Keratinocyte (primary cell): ENCODE results near the gene JDP2. TPM values are rescaled to one million over a fixed set of nuclear protein-coding genes. Genes with fewer than 3 reads are reported as not detected.

ENCODE experiments used
- DNase-seq: peaks from one replicate; pipeline ENCODE4 v3.0.0-alpha.2; 2011; ENCODE audit warnings: low read depth, missing footprints, low spot score
- FAIRE-seq: peaks from 2 replicates; lab custom pipeline; 2011; peaks lifted over from hg19 to GRCh38; lab: Jason Lieb, UNC
- H2AFZ ChIP-seq: 2 replicates; pipeline ENCODE4 v1.6.0; 2012; ENCODE audit warnings: low read length, control low read depth, inconsistent platforms; ENCODE audit not compliant: control insufficient read depth
- H3K27ac ChIP-seq: 2 replicates; pipeline ENCODE4 v1.5.1; 2011; ENCODE audit warnings: low read length; ENCODE audit not compliant: control insufficient read depth, insufficient read depth
- H3K27me3 ChIP-seq: 3 replicates; pipeline ENCODE4 v1.6.0; 2011; ENCODE audit warnings: low read length; ENCODE audit not compliant: control insufficient read depth, insufficient read depth; ENCODE audit errors: extremely low read depth
- H3K36me3 ChIP-seq, 2 experiments: 2 replicates in 1 of 2; 3 replicates in 1 of 2; pipeline ENCODE4 v1.5.1; 2011; ENCODE audit warnings: low read length in 2 of 2, mild to moderate bottlenecking in 1 of 2; ENCODE audit not compliant: control insufficient read depth in 2 of 2, insufficient read depth in 2 of 2; ENCODE audit errors: extremely low read depth in 1 of 2
- H3K4me1 ChIP-seq: 3 replicates; pipeline ENCODE4 v1.5.1; 2011; ENCODE audit warnings: low read length; ENCODE audit not compliant: control insufficient read depth, insufficient read depth; ENCODE audit errors: extremely low read depth
- H3K4me2 ChIP-seq: 3 replicates; pipeline ENCODE4 v1.6.0; 2011; ENCODE audit warnings: low read depth, low read length; ENCODE audit not compliant: control insufficient read depth, insufficient read depth; ENCODE audit errors: extremely low read depth
- H3K4me3 ChIP-seq, 3 experiments: fragments of 200-600 bp in 1 of 3; sonication (generic) in 1 of 3; 2 replicates in 2 of 3; 3 replicates in 1 of 3; pipeline ENCODE4 v1.5.1; 2011 to 2016; ENCODE audit warnings: low read length in 3 of 3, mild to moderate bottlenecking in 3 of 3, control low read depth in 2 of 3, inconsistent platforms in 1 of 3, low read depth in 1 of 3, mixed read lengths in 1 of 3, mixed run types in 1 of 3, moderate library complexity in 1 of 3; ENCODE audit not compliant: control insufficient read depth in 2 of 3, insufficient read depth in 2 of 3; ENCODE audit errors: extremely low read depth in 1 of 3
- H3K79me2 ChIP-seq: 2 replicates; pipeline ENCODE4 v1.6.0; 2012; ENCODE audit warnings: low read length; ENCODE audit not compliant: control insufficient read depth, insufficient read depth
- H3K9ac ChIP-seq: 3 replicates; pipeline ENCODE4 v1.6.0; 2011; ENCODE audit warnings: low read length; ENCODE audit not compliant: control insufficient read depth, insufficient read depth; ENCODE audit errors: extremely low read depth
- H3K9me1 ChIP-seq: 3 replicates; pipeline ENCODE4 v1.6.0; 2011; ENCODE audit warnings: low read length; ENCODE audit not compliant: control insufficient read depth, insufficient read depth; ENCODE audit errors: extremely low read depth
- H3K9me3 ChIP-seq: 2 replicates; pipeline ENCODE4 v1.5.1; 2012; ENCODE audit warnings: low read depth, low read length; ENCODE audit not compliant: control insufficient read depth
- H4K20me1 ChIP-seq: 3 replicates; pipeline ENCODE4 v1.6.0; 2011; ENCODE audit warnings: low read length; ENCODE audit not compliant: control insufficient read depth, insufficient read depth; ENCODE audit errors: extremely low read depth
- CTCF ChIP-seq, 3 experiments: IDR thresholded peaks in 1 of 3; conservative IDR thresholded peaks in 1 of 3; optimal IDR thresholded peaks in 1 of 3; 2 replicates in 2 of 3; 3 replicates in 1 of 3; pipeline versions ENCODE3 to v1.5.1; 2011; ENCODE audit warnings: low read length in 3 of 3, mild to moderate bottlenecking in 3 of 3, moderate library complexity in 2 of 3, control low read depth in 1 of 3, inconsistent platforms in 1 of 3; ENCODE audit not compliant: insufficient read depth in 2 of 3; ENCODE audit errors: extremely low read depth in 1 of 3
- EZH2 ChIP-seq: IDR thresholded peaks from one replicate; pipeline ENCODE4 v1.6.1; 2012; ENCODE audit warnings: inconsistent platforms, mild to moderate bottlenecking, low read length, moderate library complexity
- dilution Hi-C: fragments of 300-500 bp; cut with MboI; formaldehyde crosslinking; loops from one replicate; pipeline ENCODE4 v1.7.0; 2020; ENCODE audit warnings: low sequenced_read_pairs; ENCODE audit not compliant: extremely low pct_ligation_motif_present
- polyA plus RNA-seq, 5 experiments: library from polyadenylated mRNA; depleted of rRNA in 3 of 5; stranded (reverse) in 3 of 5; stranded (forward) in 1 of 5; unstranded in 1 of 5; fragments of >200 nt; gene quantifications; 1 replicate in 1 of 5; 2 replicates in 3 of 5; 3 replicates in 1 of 5; pipeline versions ENCODE4 v1.2.1 to v1.2.3, GENCODE V29; 2011 to 2012; ENCODE audit warnings: missing spikeins in 2 of 5, low read depth in 1 of 5, low replicate concordance in 1 of 5

JDP2 gene
- polyA plus RNA-seq, 1 donor (not counting 4 experiments of a cell fraction or from before 2014, with no cell fraction given), result 13.5 TPM

DNA sequence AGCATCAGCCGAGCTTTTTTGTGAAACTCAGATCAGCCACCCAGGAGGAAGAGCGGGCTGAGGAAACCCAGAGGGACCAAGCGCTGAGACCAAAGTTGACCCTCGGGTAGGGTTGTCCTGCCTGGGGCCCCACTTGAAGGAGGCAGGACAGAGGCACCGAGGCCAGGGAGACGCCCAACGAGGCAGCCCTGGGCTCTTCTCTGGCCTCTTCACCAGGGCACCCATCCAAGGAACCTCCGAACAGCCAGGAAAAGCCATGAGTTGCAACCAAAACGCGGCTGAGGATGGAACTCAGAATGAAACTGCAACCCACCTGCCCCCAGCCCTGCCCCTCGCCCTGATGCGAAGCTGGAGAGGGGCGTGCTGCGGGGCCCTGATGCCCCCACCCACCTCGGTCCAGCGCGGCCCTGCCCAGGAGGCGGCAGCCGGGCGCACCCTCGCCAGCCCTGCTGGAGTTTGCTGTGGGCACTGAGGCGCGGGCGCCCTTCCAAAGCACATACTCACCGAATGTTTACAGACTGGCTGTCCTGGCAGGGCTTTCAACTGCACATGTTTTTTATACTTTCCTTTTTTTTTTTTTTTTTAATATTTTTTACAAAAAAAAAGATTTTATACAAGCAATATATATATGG lies 41.9 kb downstream of the JDP2 start:
- H2AFZ ChIP-seq, result no peak overlapping the region
- H4K20me1 ChIP-seq, result peaks cover 4% of the 10 kb centered on the region
- FAIRE-seq (no peak), DNase-seq (no peak)
- H3K9me3 ChIP-seq, result no peaks in the 10 kb centered on the region
- no peak overlapping the region for H3K27ac ChIP-seq
- H3K4me3 ChIP-seq, result no peak overlapping the region
- H3K4me1 ChIP-seq, result no peaks in the 10 kb centered on the region
- no peak overlapping the region for H3K4me2 ChIP-seq
- TF ChIP-seq CTCF (optimal IDR thresholded peaks at IDR 0.05 in 1 of 3, IDR thresholded peaks at IDR 0.05 in 1 of 3, conservative IDR thresholded peaks at IDR 0.05 in 1 of 3; ENCODE audit: extremely low read depth in 1 of 3, insufficient read depth in 2 of 3, low read length in 3 of 3) (no peak), EZH2 (no peak)
- no peaks in the 10 kb centered on the region for H3K79me2 ChIP-seq
- no peaks in the 10 kb centered on the region for H3K9me1 ChIP-seq
- dilution Hi-C loops, result no loop called here
- no peak overlapping the region for H3K9ac ChIP-seq
- peaks cover 11 to 18% of the 10 kb centered on the region in 2 experiments for H3K36me3 ChIP-seq
- H3K27me3 ChIP-seq, result no peaks in the 10 kb centered on the region

GRCh38 chr14:75470238-75470797 lies 42.5 kb downstream of the JDP2 start:
- no peaks in the 10 kb centered on the region for H3K27me3 ChIP-seq
- TF ChIP-seq EZH2, result no peak
- no peak for TF ChIP-seq CTCF (optimal IDR thresholded peaks at IDR 0.05 in 1 of 3, IDR thresholded peaks at IDR 0.05 in 1 of 3, conservative IDR thresholded peaks at IDR 0.05 in 1 of 3; ENCODE audit: extremely low read depth in 1 of 3, insufficient read depth in 2 of 3, low read length in 3 of 3)
- H3K9me1 ChIP-seq, result no peaks in the 10 kb centered on the region
- H3K4me1 ChIP-seq, result no peaks in the 10 kb centered on the region
- no peak overlapping the region for H3K9ac ChIP-seq
- no peak overlapping the region for H3K27ac ChIP-seq
- H3K79me2 ChIP-seq, result no peaks in the 10 kb centered on the region
- dilution Hi-C loops, result no loop called here
- H3K4me3 ChIP-seq, result no peak overlapping the region
- H3K9me3 ChIP-seq, result no peaks in the 10 kb centered on the region
- H2AFZ ChIP-seq, result no peak overlapping the region
- peaks cover 4% of the 10 kb centered on the region for H4K20me1 ChIP-seq
- FAIRE-seq (no peak), DNase-seq (no peak)
- no peak overlapping the region for H3K4me2 ChIP-seq
- H3K36me3 ChIP-seq, result peaks cover 11 to 18% of the 10 kb centered on the region in 2 experiments
